DMS79 treated with DMSO at 0.1 percent for 48 hours (cell line): ENCODE measurements around the gene UNKL.

ENCODE experiments used
- DNase-seq: peaks from one replicate; lab custom pipeline; 2025; lab: John Stamatoyannopoulos, UW

The UNKL gene

DNA sequence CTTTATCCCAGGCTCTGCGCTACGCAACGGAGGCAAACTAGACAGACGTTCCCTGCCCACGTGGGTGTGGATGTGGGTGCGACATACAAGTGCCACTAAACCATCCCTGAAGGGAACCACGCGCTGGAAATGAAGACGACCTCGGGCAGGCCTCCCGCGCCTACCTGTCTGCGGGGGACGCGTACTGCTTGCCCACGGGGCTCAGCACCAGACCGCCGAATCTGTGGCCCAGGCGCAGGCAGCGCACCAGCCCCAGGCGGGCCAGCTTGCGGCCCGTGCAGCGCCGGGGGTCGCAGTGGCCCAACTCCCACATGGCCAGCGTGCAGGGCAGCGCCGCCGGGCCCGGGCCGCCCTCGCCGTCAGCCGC, 63.3 kb downstream of the UNKL start:
- DNase-seq = no peak

DNA sequence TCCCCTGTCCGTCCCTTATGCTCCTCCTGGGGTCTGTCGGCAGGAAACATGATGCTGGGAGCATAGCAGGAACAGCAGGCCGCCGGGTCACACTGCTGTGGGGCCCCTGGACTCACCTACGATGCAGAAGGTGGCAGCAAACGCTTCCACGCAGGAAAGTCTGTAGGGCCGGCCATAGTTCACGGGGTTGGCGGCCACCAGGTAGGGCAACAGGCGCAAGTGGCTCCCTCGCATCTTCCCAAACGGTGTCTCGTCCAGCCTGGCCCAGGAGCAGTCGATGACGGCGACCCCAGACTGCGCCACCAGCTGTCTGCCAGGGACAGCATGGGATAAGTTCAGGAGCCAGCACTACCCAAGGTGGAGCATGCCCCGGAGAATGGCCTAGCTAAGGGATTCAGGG, 63.8 kb downstream of the UNKL start:
- DNase-seq = no peak

DNA sequence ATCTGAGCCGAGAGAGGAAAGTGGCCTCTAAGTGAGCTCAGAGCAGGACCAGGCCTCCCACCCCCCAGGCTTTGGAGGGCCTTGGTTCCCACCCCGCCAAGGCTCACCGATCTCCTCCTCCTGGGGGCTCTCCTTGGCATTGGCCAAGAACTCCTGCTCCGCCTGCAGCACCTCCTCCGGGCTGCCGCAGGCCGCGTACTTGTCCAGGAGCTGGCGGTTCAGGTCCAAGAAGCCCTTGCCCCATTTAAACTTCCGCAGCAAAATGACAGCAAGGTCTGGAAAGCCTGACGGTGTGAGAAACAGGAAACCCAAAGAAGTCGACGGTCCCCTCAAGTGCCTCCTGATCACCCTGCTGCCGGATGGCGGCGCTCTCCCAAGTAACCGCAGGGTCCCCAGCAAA, 64.6 kb downstream of the UNKL start:
- no peak for DNase-seq

DNA sequence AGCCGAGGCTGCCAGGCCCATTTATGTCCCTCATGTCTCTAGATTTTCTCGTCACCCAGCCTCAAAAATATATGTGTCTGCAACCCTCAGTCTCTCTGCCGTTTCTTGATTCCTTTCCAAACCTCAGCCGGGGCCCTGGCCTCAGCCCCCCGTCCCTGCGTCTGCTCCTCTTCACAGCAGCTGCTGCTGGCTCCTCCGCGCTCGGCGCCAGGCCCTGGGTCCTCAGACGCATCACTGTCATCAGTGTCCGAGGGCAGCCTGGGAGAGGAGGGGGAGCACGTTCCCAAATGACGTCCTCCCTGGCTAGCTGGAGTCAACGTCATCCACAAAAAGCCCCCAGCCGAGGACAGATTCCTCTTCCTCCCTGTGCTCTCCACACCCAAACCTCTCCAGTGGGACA, 65.2 kb downstream of the UNKL start:
- DNase-seq = no peak

DNA sequence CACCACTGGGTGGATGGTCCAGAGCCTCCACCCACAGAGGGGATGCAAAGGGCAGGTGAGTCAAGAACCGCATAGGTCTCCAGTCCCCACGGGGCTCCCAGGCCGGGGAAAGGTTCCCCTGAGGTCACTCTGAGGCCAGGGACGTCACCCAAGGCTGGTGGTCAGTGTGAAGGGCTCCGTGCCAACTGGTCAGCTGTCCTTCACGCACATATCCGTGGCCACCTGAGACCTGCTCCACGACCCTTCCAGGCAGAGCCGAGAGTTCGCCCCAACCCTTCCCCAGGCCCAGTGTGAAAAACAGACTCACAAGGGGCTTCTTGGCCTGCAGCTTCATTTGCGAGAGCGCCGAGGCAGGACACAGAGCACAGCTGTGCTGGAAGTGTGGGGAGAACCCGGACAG, 65.6 kb downstream of the UNKL start:
- DNase-seq = no peak

DNA sequence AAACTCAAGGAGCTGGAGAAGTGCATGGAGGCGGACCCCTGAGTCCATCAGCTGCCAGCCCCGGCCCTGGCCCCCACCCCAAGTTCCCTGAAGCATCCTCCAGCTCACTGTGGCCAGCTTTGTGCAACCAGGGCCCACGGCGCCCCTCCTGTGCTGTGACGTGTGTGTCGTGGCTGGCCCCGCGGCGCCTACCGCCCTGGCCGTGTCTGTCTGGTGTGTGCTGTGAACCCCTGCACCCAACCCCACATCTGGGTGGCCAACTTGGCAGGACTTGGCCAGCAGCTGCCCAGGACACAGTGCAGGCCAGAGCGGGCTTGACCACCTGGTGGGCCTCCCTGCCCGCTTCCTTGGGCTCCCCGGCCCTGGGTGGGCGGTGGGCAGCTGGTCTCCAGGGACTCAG, 66.1 kb downstream of the UNKL start:
- DNase-seq = no peak

DNA sequence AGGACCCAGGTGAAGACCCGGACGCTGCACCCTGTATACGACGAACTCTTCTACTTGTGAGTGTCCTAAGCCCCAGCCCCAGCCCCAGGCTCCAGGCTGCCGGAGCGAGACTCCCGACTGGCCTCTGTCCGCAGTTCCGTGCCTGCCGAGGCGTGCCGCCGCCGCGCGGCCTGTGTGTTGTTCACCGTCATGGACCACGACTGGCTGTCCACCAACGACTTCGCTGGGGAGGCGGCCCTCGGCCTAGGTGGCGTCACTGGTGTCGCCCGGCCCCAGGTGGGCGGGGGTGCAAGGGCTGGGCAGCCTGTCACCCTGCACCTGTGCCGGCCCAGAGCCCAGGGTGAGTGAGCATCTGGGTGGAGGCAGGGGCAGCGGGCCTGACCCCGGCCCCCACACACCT, 66.5 kb downstream of the UNKL start:
- DNase-seq = no peak

DNA sequence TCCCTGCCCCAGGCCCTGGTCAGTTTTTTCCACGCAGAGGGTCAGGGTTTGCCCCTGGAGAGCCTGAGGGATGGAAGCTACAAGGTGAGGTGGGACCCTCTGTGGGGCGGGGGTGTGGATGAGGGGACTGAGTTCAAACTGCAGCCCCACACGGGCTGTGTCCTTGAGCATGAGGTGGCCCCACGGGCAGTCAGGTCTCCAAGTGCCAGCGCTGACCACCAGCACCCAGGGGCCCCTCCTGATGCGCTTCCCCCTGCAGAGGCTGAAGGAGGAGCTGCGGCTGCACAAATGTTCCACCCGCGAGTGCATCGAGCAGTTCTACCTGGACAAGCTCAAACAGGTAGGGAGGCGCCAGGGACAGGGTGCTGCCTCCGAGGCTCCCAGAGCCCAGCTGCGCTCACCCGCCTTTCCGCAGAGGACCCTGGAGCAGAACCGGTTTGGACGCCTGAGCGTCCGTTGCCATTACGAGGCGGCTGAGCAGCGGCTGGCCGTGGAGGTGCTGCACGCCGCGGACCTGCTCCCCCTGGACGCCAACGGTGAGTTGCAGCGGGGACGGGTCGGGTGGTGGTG, 67.1 kb downstream of the UNKL start:
- DNase-seq = no peak

DNA sequence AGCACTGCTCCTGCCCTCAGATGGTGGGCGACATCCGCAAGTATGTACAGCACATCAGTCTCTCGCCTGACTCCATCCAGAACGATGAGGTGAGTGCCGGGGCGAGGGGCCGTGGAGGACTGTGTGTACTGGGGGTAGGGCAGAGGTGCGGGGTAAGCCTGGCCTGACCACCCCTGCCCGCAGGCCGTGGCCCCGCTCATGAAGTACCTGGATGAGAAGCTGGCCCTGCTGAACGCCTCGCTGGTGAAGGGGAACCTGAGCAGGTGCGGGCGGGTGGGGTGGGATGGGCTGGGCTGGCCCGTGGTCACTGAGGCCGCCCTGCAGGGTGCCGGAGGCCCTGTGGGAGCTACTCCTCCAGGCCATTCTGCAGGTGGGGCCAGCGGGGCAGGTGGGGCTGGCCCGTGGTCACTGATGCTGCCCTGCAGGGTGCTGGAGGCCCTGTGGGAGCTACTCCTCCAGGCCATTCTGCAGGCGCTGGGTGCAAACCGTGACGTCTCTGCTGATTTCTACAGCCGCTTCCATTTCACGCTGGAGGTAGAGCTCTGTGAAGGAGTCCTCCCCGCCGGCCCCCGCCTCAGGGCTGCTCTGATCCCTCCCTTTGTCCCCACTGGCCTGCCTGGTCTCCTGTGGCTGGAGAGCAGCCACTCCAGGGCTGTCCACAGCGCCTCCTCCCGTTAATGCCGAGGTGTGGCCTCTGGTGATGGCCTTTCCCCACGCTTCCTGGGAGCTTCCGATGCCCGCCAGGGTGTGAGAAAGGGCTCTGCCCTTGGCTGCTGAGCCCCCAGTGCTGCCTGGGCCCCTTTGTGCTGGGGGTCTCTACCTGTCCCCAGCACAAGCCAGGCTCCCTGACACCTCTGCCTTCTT, 67.8 kb downstream of the UNKL start:
- DNase-seq = no peak

DNA sequence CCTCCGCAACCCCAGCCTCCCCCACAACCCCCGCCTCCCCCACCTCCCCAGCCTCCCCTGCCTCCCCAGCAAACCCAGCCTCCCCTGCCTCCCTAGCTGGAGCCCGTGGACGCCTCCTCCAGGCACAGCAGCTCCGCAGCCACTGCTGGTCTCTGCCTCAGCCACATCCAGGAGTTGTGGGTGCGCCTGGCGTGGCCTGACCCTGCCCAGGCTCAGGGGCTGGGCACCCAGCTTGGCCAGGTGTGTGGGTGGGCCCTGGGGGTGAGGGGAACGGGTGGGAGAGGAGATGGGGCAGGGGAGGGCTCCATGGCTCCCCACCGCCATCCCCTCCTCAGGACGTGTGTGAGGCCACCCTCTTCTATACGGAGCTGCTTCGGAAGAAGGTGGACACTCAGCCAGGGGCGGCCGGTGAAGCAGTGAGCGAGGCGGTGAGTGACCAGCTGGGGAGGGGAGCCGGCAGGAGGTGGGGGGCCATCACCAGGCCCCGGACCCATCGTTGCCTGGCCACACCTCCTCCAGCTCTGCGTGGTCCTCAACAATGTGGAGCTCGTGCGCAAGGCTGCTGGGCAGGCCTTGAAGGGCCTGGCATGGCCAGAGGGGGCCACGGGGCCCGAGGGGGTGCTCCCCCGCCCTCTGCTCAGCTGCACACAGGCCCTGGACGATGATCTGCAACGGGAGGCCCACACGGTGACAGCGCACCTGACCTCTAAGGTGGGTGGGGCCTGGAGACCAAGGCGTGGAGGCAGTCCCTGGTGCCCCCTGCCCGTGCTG, 68.7 kb downstream of the UNKL start:
- no peak for DNase-seq

DNA sequence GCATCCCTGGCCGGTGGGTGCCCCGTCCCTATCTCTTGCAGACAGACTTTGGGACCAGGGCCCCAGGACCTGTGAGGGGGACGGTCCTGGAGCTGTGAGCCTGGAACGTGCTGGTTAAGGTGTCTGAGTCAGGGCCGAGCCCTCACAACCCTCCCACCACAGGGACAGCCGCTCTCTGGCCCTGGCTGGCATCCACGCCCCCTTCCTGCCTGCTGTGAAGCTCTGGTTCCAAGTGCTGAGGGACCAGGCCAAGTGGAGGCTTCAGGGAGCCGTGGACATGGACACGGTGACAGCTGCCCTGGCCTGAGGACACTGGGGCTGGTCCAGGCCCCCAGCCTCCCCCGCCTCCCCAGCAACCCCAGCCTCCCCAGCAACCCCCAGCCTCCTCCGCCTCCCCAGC, 69.4 kb downstream of the UNKL start:
- DNase-seq = no peak

DNA sequence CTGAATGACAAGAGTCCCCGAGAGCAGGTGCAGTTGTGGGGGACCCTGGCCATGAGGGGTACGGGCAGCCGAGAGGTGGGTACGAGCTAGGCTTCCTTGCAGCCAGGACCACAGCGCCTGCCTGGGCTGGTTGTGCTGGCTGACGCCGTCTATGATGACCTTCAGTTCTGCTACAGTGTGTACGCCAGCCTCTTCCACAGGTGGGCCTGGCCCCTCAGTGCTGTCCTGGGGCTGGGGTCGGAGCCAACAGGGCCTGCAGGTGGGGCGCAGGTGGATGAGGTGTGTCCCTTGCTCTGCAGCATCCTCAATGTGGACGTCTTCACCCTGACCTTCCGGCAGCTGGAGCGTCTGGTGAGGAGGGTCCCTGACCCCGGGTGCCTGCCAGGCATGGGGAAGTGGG, 70.0 kb downstream of the UNKL start:
- DNase-seq = no peak

DNA sequence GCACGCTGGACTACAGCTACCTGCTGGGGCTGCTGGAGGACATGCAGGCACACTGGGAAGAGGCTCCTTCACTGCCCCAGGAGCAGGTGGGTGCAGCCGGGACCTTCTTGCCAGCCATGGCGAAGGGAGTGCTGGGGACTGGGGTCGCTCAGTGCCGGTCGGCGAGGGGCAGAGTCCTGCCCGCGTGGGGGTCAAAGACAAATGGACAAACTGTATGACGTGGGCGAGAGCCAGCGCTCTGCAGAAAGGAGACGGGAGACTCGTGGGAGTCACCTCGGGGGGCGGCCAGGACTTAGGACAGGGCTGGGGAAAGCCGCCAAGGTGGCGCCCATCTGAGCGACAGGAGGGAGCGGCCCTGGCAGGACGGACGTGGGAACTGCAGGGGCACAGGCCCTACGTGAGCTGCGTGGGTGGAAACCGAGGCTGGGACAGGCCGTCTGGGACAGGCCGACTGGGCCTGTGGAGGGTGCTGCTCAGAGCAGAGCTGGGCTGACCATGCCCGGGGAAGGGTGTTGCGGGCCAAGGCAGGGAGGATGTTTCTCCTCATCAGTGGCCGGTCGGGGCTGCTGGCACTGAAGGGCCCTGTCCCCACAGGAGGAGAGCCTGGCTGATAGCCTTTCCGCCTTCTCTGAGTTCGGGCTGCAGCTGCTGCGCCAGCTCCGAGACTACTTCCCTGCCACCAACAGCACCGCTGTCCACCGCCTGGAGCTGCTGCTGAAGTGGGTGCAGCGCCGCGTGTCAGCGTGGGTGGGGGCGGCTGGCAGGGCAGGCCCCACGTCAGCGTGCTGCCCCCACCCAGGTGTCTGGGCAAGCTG, 70.9 kb downstream of the UNKL start:
- DNase-seq = no peak

DNA sequence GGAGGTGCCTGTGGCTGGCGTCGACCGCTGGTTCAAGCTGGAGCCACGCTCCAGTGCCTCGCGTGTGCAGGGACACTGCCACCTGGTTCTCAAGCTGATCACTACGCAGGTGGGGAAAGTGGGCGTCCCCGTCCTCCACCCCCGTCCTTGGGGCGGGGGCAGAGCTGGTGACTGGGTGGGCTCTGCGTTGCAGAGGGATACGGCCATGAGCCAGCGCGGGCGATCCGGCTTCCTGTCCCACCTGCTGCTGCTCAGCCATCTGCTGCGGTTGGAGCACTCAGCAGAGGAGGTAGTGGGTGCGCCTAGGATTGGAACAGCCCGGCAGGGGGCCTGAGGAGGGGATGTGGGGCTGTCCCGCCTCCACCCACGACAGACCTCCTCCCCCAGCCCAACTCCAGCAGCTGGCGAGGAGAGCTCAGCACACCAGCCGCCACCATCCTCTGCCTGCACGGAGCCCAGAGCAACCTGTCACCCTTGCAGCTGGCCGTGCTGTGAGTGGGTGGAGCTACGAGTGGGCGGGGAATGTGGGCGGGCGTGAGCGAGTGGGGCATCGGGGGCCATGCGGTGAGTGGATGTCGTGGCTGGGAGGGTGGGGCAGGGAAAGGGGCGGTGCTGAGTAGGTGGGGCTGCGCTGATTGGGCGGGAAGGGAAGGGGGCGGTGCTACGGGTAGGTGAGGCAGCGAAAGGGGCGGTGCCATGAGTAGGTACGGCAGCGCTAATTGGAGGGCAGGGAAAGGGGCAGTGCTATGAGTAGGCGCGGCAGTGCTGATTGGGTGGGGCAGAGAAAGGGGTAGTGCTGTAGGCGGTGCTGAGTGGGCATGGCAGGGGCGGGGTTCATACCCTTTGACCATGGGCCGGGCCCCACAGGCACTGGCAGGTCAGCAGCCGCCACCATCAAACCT, 71.7 kb downstream of the UNKL start:
- DNase-seq = peak; percentile 95

DNA sequence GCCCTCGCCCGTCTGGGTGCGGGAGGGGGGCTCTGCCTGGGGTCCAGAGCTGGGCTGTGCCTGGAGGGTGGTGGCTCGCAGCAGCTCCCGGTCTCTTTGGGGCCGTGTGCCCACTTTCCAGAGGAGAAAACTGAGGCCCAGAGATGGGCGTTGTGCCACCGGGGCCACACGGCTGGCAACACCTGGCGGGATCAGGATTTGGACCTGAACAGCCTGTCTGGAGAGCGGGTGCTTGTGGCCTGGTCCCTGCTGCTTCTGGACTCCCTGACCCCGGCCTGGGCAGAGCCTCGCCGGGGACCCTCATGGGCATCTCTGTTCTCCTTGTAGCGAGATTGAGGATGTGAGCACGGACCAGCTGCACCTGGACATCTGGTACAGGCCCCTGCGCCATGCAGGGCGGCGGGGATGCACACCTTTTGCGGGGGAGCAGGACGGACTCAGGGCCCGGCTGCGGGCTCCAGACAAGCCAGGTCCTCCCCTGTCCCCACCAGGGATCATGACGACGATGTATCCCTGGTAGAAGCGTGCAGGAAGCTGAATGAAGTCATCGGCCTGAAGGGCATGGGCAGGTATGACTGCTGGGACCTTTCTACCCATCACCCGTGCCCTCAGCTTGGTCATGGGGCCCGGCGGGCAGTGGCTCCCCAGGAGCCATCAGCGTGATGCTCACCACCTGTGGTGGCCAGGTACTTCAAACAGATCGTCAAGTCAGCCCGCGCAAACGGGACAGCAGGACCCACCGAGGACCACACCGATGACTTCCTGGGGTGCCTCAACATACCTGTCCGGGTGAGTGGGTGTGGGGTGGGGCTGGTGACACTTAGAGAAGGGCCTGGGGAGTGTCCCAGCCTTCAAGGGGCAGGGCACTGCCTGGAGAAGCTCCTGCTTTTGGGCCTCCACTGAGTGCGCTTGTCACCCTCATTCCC, 72.7 kb downstream of the UNKL start:
- no peak for DNase-seq

DNA sequence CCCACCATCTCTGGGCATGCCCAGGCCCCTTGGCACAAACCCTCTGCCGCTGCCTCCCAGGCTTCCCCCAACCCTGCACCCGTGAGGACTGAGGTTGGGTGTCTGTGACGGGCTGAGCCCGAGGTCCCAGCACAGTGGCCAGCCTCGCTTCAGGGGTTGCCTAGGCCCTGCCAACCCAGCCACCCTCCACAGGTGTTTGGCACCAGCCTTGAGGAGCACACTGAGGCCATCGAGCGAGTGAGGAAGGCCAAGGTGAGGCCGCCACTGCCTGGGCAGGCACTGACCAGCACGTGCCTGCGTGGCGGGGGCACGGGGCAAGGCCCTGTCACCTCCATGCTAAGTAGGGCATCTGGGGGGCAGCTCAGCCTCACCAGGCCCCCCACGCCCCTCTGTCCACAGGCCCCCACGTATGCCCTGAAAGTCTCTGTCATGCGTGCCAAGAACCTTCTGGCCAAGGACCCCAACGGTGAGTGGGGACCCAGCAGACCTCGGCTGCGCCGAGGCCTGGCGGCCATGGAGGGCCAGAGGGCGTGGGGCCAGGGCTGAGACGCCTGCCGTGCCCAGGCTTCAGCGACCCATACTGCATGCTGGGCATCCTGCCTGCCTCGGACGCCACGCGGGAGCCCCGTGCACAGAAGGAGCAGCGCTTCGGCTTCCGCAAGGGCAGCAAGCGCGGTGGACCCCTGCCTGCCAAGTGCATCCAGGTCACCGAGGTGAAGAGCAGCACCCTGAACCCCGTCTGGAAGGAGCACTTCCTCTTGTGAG, 73.6 kb downstream of the UNKL start:
- no peak for DNase-seq

DNA sequence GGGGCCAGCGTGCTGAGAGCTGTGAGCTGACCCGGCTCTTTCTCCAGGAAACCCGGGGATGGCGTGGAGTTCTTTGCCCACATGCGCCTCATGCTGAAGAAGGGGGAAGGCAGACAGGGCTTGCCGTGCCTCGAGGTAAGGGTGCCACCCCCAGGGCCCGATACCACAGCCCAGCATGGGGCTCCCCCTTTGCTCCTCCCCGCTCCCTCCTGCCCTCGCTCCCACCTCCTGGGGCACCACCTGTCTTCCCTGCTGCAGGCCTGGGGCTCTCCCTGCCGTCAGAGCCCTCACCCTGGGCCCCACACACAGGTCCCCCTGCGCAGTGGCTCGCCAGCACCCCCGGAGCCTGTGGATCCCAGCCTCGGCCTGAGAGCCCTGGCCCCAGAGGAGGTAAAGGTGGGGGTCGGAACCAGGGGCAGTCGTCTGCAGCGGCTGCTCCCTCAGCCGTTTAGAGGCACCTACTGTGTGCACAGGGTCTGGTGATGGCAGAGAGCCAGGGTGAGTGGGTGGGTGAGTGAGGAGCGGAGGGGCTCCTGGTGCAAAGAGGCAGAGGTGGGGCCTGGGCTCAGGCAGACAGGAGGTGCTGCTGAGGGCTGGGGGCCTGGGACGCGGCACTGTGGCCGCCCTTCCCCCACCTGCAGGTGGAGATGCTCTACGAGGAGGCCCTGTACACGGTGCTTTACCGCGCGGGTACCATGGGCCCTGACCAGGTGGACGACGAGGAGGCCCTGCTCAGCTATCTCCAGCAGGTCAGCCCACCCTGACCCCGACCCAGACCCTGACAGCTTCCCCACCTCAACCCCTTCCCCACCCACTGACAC, 75.4 kb downstream of the UNKL start:
- no peak for DNase-seq

DNA sequence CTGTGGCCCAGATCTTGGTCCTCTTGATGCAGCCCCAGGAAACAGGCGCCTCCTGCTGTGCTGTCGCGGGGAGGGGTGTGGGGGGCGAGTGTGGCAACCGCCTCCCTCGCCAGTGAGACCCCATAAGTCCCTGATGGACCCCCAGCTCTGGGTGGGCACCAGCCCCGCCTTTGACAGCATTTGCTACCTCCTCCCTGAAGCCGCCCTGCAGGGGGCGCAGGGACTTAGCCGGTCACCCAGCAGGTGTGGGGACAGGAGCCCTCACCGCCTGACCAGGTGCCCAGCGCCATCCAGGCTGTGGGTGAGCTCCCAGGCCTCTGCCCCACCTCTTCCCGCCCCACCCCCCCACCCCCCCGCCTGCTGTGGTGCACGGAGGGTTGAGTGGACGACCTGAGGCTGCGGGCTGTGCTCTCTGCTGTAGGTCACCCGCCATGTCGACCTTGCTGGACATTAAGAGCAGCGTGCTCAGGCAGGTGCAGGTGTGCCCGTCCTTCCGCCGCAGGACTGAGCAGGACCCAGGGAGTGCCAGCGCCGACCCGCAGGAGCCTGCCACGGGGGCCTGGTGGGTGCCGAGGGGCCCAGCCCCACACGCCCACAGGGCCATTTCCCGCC, 76.3 kb downstream of the UNKL start:
- no peak for DNase-seq
